A549 (cell line): ENCODE results near the gene MAN2A2. TPM values are rescaled to one million over a fixed set of nuclear protein-coding genes. Genes with fewer than 3 reads are reported as not detected.

Experiments used
- BCL3 ChIP-seq: fragments of >200 bp; sonication (Bioruptor Twin); formaldehyde crosslinking; IDR thresholded peaks from 3 replicates; pipeline ENCODE4 v1.6.1; 2016
- BHLHE40 ChIP-seq: IDR thresholded peaks from 2 replicates; pipeline ENCODE4 v1.6.1; 2012; ENCODE audit warnings: low read depth, low read length, inconsistent platforms
- CBX2 ChIP-seq: fragments of 200-600 bp; sonication (generic); IDR thresholded peaks from 2 replicates; pipeline ENCODE4 v1.6.1; 2016; ENCODE audit warnings: low read depth, mild to moderate bottlenecking, borderline replicate concordance
- CBX8 ChIP-seq: fragments of 200-600 bp; sonication (generic); IDR thresholded peaks from 2 replicates; pipeline ENCODE4 v1.6.1; 2016
- EHMT2 ChIP-seq: fragments of 200-600 bp; sonication (generic); IDR thresholded peaks from 2 replicates; pipeline ENCODE4 v1.6.1; 2016; ENCODE audit warnings: antibody characterized with exemption, low read depth, mild to moderate bottlenecking, moderate library complexity
- EP300 ChIP-seq, 2 experiments: fragments of >200 bp; sonication (Bioruptor Twin); formaldehyde crosslinking; IDR thresholded peaks; 2 replicates in 1 of 2; 3 replicates in 1 of 2; pipeline ENCODE4 v1.6.1; 2016 to 2017
- ESRRA ChIP-seq: fragments of 150-350 bp; IDR thresholded peaks from 2 replicates; pipeline ENCODE4 v1.6.1; 2014; ENCODE audit warnings: mild to moderate bottlenecking, low read length, borderline replicate concordance
- FOSL2 ChIP-seq, 2 experiments: fragments of 450-650 bp in 1 of 2; fragments of >200 bp in 1 of 2; sonication (Bioruptor Twin) in 1 of 2; formaldehyde crosslinking; IDR thresholded peaks; 2 replicates each; pipeline versions ENCODE4 v1.5.0 to v1.6.1; 2016 to 2020; ENCODE audit warnings: mild to moderate bottlenecking in 1 of 2, moderate library complexity in 1 of 2
- FOXS1 ChIP-seq: fragments of 250-450 bp; sonication (Bioruptor Pico); IDR thresholded peaks from 2 replicates; pipeline ENCODE4 v1.5.0; 2020; ENCODE audit warnings: mild to moderate bottlenecking, moderate library complexity
- HDAC2 ChIP-seq: fragments of 200-600 bp; sonication (generic); IDR thresholded peaks from 2 replicates; pipeline ENCODE4 v1.6.1; 2016
- HES2 ChIP-seq: fragments of >200 bp; sonication (Bioruptor Twin); formaldehyde crosslinking; IDR thresholded peaks from 2 replicates; pipeline ENCODE4 v1.6.1; 2016
- HEYL ChIP-seq: fragments of 250-450 bp; sonication (Bioruptor Pico); IDR thresholded peaks from 2 replicates; pipeline ENCODE4 v1.8.0; 2021; ENCODE audit warnings: mild to moderate bottlenecking, moderate library complexity
- HMGXB4 ChIP-seq: fragments of 250-450 bp; sonication (Bioruptor Pico); IDR thresholded peaks from 2 replicates; pipeline ENCODE4 v1.5.0; 2021; ENCODE audit warnings: mild to moderate bottlenecking, moderate library complexity, borderline replicate concordance
- HOXA7 ChIP-seq: fragments of 250-450 bp; sonication (Bioruptor Pico); IDR thresholded peaks from 2 replicates; pipeline ENCODE4 v1.5.0; 2020; ENCODE audit warnings: mild to moderate bottlenecking, moderate library complexity
- HOXB5 ChIP-seq: fragments of 250-450 bp; sonication (Bioruptor Pico); IDR thresholded peaks from 2 replicates; pipeline ENCODE4 v1.5.0; 2020; ENCODE audit warnings: mild to moderate bottlenecking, moderate library complexity
- JUN ChIP-seq, 2 experiments: fragments of >200 bp; sonication (Bioruptor Twin); formaldehyde crosslinking; IDR thresholded peaks; 2 replicates in 1 of 2; 3 replicates in 1 of 2; pipeline ENCODE4 v1.6.1; 2016 to 2017
- JUNB ChIP-seq: fragments of >200 bp; sonication (Bioruptor Twin); formaldehyde crosslinking; IDR thresholded peaks from 2 replicates; pipeline ENCODE4 v1.6.1; 2016
- KDM1A ChIP-seq: fragments of 200-600 bp; sonication (generic); IDR thresholded peaks from 2 replicates; pipeline ENCODE4 v1.6.1; 2016; ENCODE audit warnings: low read depth, mild to moderate bottlenecking
- KDM5A ChIP-seq: fragments of 200-600 bp; sonication (generic); IDR thresholded peaks from 2 replicates; pipeline ENCODE4 v1.6.1; 2016; ENCODE audit warnings: antibody characterized with exemption, mild to moderate bottlenecking
- MAX ChIP-seq: IDR thresholded peaks from 2 replicates; pipeline ENCODE4 v1.6.1; 2012
- MYC ChIP-seq: IDR thresholded peaks from 2 replicates; pipeline ENCODE4 v1.6.1; 2012; ENCODE audit warnings: mild to moderate bottlenecking, inconsistent platforms, low read length, improper control_type of control experiment, borderline replicate concordance
- NFE2L2 ChIP-seq: fragments of 150-350 bp; conservative IDR thresholded peaks from 2 replicates; pipeline ENCODE4 v1.6.1; 2014; ENCODE audit warnings: low read length
- NPAS2 ChIP-seq: fragments of 250-450 bp; sonication (Bioruptor Pico); IDR thresholded peaks from 2 replicates; pipeline ENCODE4 v1.8.0; 2022; ENCODE audit warnings: mild to moderate bottlenecking, moderate library complexity, borderline replicate concordance
- NR3C1 ChIP-seq: fragments of >200 bp; sonication (Bioruptor Twin); formaldehyde crosslinking; IDR thresholded peaks from 3 replicates; pipeline ENCODE4 v1.6.1; 2017
- PHF8 ChIP-seq: fragments of 200-600 bp; sonication (generic); IDR thresholded peaks from 2 replicates; pipeline ENCODE4 v1.6.1; 2016; ENCODE audit warnings: low read depth, mild to moderate bottlenecking, antibody characterized with exemption, moderate library complexity, borderline replicate concordance
- RAD21 ChIP-seq, 2 experiments: fragments of >200 bp in 1 of 2; sonication (Bioruptor Twin) in 1 of 2; formaldehyde crosslinking in 1 of 2; IDR thresholded peaks in 1 of 2; conservative IDR thresholded peaks in 1 of 2; 2 replicates in 1 of 2; 3 replicates in 1 of 2; pipeline ENCODE4 v1.6.1; 2012 to 2018; ENCODE audit warnings: inconsistent platforms in 1 of 2
- RARB ChIP-seq: fragments of 250-450 bp; sonication (Bioruptor Pico); IDR thresholded peaks from 2 replicates; pipeline ENCODE4 v1.8.0; 2021; ENCODE audit warnings: mild to moderate bottlenecking, moderate library complexity
- RCOR1 ChIP-seq: fragments of 150-350 bp; IDR thresholded peaks from 2 replicates; pipeline ENCODE4 v1.6.1; 2014; ENCODE audit warnings: antibody characterized with exemption, low read length, low read depth
- RFX5 ChIP-seq: fragments of 450-650 bp; IDR thresholded peaks from 2 replicates; pipeline ENCODE4 v1.7.1; 2014; ENCODE audit warnings: antibody characterized with exemption, mild to moderate bottlenecking, moderate library complexity
- RNF2 ChIP-seq: fragments of 200-600 bp; sonication (generic); IDR thresholded peaks from 2 replicates; pipeline ENCODE4 v1.6.1; 2016; ENCODE audit warnings: low read depth, mild to moderate bottlenecking, antibody characterized with exemption, moderate library complexity, borderline replicate concordance
- SMC3 ChIP-seq: fragments of >200 bp; sonication (Bioruptor Twin); formaldehyde crosslinking; IDR thresholded peaks from 3 replicates; pipeline ENCODE4 v1.6.1; 2018; ENCODE audit warnings: inconsistent platforms
- TP53 ChIP-seq: fragments of 250-450 bp; sonication (Bioruptor Pico); IDR thresholded peaks from 2 replicates; pipeline ENCODE4 v1.5.0; 2021; ENCODE audit warnings: mild to moderate bottlenecking, moderate library complexity
- ZC3H11A ChIP-seq: fragments of 450-650 bp; IDR thresholded peaks from 2 replicates; pipeline ENCODE4 v1.6.1; 2014; ENCODE audit warnings: antibody characterized with exemption, mild to moderate bottlenecking
- ZNF302 ChIP-seq: fragments of 250-450 bp; sonication (Bioruptor Pico); IDR thresholded peaks from 2 replicates; pipeline ENCODE4 v1.9.0; 2021; ENCODE audit warnings: inconsistent platforms, mild to moderate bottlenecking, moderate library complexity
- polyA plus RNA-seq, 4 experiments: library from polyadenylated mRNA; depleted of rRNA in 3 of 4; stranded (reverse); fragments of >200 nt; fragmentation: RNase III in 1 of 4; extraction: RNeasy Plus Mini Kit Qiagen cat#74134 plus additional on column Dnase treatment in 1 of 4; gene quantifications; 2 replicates in 3 of 4; 3 replicates in 1 of 4; pipeline ENCODE4 v1.2.3, GENCODE V29; 2011 to 2017
- TF ChIP-seq, protein P1 (sequence below): fragments of 150-350 bp; IDR thresholded peaks from 2 replicates; pipeline ENCODE4 v1.6.1; 2014; ENCODE audit warnings: low read depth, mild to moderate bottlenecking, low read length
- TF ChIP-seq, protein P2 (sequence below): fragments of 250-450 bp; sonication (Bioruptor Pico); IDR thresholded peaks from 2 replicates; pipeline ENCODE4 v1.5.0; 2020; ENCODE audit warnings: low read depth, mild to moderate bottlenecking, moderate library complexity

Gene MAN2A2
- polyA plus RNA-seq, 2 of the 4 experiments (the other 2 are of a cell fraction): 22.0 to 32.6 TPM

GRCh38 chr15:90954712-90955623 is 51.9 kb downstream of the MAN2A2 start, which contains the start of gene RCCD1 (continued):
- no peak for TF ChIP-seq RAD21 (conservative IDR thresholded peaks at IDR 0.05 in 1 of 2, IDR thresholded peaks at IDR 0.05 in 1 of 2)
- TF ChIP-seq SMC3: no peak
- TF ChIP-seq RFX5: peak; percentile 66; the same call in 1 of the 2 replicates
- peak; percentile 66; the same call in 1 of the 2 replicates for TF ChIP-seq HDAC2
- TF ChIP-seq ESRRA: peak; percentile 81
- no peak for TF ChIP-seq RNF2
- TF ChIP-seq HOXA7 (CRISPR knock-in tag): no peak; the same call in 1 of the 2 replicates
- no peak; the same call in 1 of the 2 replicates for TF ChIP-seq KDM1A
- TF ChIP-seq, protein P1, sequence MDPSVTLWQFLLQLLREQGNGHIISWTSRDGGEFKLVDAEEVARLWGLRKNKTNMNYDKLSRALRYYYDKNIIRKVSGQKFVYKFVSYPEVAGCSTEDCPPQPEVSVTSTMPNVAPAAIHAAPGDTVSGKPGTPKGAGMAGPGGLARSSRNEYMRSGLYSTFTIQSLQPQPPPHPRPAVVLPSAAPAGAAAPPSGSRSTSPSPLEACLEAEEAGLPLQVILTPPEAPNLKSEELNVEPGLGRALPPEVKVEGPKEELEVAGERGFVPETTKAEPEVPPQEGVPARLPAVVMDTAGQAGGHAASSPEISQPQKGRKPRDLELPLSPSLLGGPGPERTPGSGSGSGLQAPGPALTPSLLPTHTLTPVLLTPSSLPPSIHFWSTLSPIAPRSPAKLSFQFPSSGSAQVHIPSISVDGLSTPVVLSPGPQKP: no peak
- TF ChIP-seq CBX8: no peak
- TF ChIP-seq MYC: no peak; the same call in 1 of the 2 replicates
- no peak for TF ChIP-seq HEYL
- no peak for TF ChIP-seq EHMT2
- TF ChIP-seq HMGXB4 (CRISPR knock-in tag): peak; percentile 39; the same call in 1 of the 2 replicates
- TF ChIP-seq FOXS1 (CRISPR knock-in tag): peak; percentile 16; the same call in 1 of the 2 replicates
- peak; percentile 94 for TF ChIP-seq BCL3
- TF ChIP-seq NPAS2 (CRISPR knock-in tag): 0 out of 2 replicates have a peak, but pooled peaks have one; percentile 7
- TF ChIP-seq NFE2L2: no peak
- no peak for TF ChIP-seq ZC3H11A
- TF ChIP-seq RARB: peak; percentile 80; the same call in 1 of the 2 replicates
- no peak for TF ChIP-seq HES2
- TF ChIP-seq ZNF302 (CRISPR knock-in tag): no peak
- TF ChIP-seq EP300 (IDR thresholded peaks at IDR 0.05): no peak
- TF ChIP-seq PHF8: peak; percentile 96
- TF ChIP-seq KDM5A: peak; percentile 71
- peak; percentile 92 for TF ChIP-seq TP53
- TF ChIP-seq HOXB5: peak; percentile 37; the same call in 1 of the 2 replicates
- TF ChIP-seq CBX2: no peak
- no peak for TF ChIP-seq JUNB
- no peak for TF ChIP-seq NR3C1
- TF ChIP-seq, protein P2, sequence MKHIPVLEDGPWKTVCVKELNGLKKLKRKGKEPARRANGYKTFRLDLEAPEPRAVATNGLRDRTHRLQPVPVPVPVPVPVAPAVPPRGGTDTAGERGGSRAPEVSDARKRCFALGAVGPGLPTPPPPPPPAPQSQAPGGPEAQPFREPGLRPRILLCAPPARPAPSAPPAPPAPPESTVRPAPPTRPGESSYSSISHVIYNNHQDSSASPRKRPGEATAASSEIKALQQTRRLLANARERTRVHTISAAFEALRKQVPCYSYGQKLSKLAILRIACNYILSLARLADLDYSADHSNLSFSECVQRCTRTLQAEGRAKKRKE (CRISPR knock-in tag): peak; percentile 74; the same call in 1 of the 2 replicates
- peak; percentile 96 for TF ChIP-seq MAX
- 0 out of 2 replicates have a peak, but pooled peaks have one; percentile 61 for TF ChIP-seq RCOR1
- peak; percentile 87 for TF ChIP-seq BHLHE40
- TF ChIP-seq FOSL2 (IDR thresholded peaks at IDR 0.05): no peak
- peak; percentile 30; the same call in 1 of the 2 replicates for TF ChIP-seq FOSL2 (CRISPR knock-in tag; IDR thresholded peaks at IDR 0.05)
- peak; percentile 87 to 95 for TF ChIP-seq JUN (IDR thresholded peaks at IDR 0.05)
